Measurements from ENCODE around the gene LRTM2.

DNA sequence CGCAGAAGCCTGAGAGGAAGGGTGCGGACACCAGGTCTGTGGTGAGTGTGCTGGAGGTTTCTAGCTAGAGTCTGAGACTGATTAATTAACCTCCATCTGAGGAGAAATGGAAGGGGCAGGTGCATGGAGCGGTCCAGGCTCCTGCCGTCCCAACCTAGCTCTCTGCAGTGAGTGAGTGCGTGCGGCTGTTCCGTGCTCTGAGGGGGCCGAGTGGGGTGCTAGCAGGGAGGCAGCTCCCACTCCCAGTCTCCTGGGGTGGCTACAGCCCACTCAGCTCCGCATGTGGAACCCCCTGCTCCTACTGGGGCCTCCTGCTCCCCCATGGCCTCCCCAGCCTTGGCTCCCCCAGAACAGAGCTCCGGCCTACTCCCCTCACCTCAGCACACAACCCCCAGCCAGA is 2.9 kb downstream of the LRTM2 start:
- TF ChIP-seq CTCF (IDR thresholded peaks at IDR 0.05) (no peak), POLR2A (IDR thresholded peaks at IDR 0.05) (no peak)
